ENCODE results near the gene SFT2D3. TPM values are rescaled to one million over a fixed set of nuclear protein-coding genes. Genes with fewer than 3 reads are reported as not detected.
A peak's percentile ranks its signal among the peaks of the same experiment; 100 is the strongest.

SFT2D3 gene
- total RNA-seq, 2 donors from 2014 or later: 5.5 to 10.1 TPM

- H3K27ac Mint-ChIP-seq: no peak within 1 kb of the TSS
- peaks cover 59% of the 10 kb centered on the region for H3K27me3 ChIP-seq (ENCODE audit: control insufficient read depth, insufficient read depth, low read length, poor library complexity, severe bottlenecking)
- WGBS, 2 experiments (ENCODE audit: insufficient coverage in 1 of 2, insufficient read length in 1 of 2): 8 to 13% methylated on average over 8 to 56 of the region's 56 CpGs
- TF ChIP-seq CTCF (conservative IDR thresholded peaks at IDR 0.05): peak; percentile 27
- H3K4me1 Mint-ChIP-seq: peaks cover 5% of the 10 kb centered on the region
- H3K9ac ChIP-seq (ENCODE audit: extremely low read depth, low read length, poor library complexity, severe bottlenecking): no peak within 1 kb of the TSS
- DNase-seq: peak; percentile 82
- H3K27me3 Mint-ChIP-seq (ENCODE audit: insufficient read depth): peaks cover 70% of the 10 kb centered on the region
- H3K36me3 Mint-ChIP-seq (ENCODE audit: low read depth): no peaks in the 10 kb centered on the region
- H3K27ac ChIP-seq (ENCODE audit: low read depth, low read length): no peak within 1 kb of the TSS
- H3K36me3 ChIP-seq (ENCODE audit: control insufficient read depth, insufficient read depth, low read length): no peaks in the 10 kb centered on the region
- H3K9me3 Mint-ChIP-seq: no peaks in the 10 kb centered on the region
- no peaks in the 10 kb centered on the region for H3K9me3 ChIP-seq (ENCODE audit: control insufficient read depth, low read length)
- no peaks in the 10 kb centered on the region for H3K4me1 ChIP-seq (ENCODE audit: control insufficient read depth, insufficient read depth, low read length)
- H3K4me3 Mint-ChIP-seq: peak within 1 kb of the TSS; percentile 63
- H3K4me3 ChIP-seq (ENCODE audit: low read length): peak within 1 kb of the TSS; percentile 75
These were observed 25.7 kb upstream of the SFT2D3 start, which contains the start of gene LIMS2 for GRCh38 chr2:127675331-127676261. Gene LIMS2 (minus strand): TSS chr2:127675530. CDS start chr2:127675024, 506 bp downstream.

- peak; percentile 44 for DNase-seq
- no peaks in the 10 kb centered on the region for H3K36me3 ChIP-seq (ENCODE audit: control insufficient read depth, insufficient read depth, low read length)
- H3K27me3 Mint-ChIP-seq (ENCODE audit: insufficient read depth): peaks cover 66% of the 10 kb centered on the region
- WGBS, 2 experiments (ENCODE audit: insufficient coverage in 1 of 2, insufficient read length in 1 of 2): 89 to 100% methylated on average over 1 to 2 of the region's 2 CpGs
- H3K4me3 ChIP-seq (ENCODE audit: low read length): no peak overlapping the region
- H3K4me1 ChIP-seq (ENCODE audit: control insufficient read depth, insufficient read depth, low read length): no peaks in the 10 kb centered on the region
- no peak for TF ChIP-seq CTCF (conservative IDR thresholded peaks at IDR 0.05)
- peaks cover 59% of the 10 kb centered on the region for H3K27me3 ChIP-seq (ENCODE audit: control insufficient read depth, insufficient read depth, low read length, poor library complexity, severe bottlenecking)
- H3K36me3 Mint-ChIP-seq (ENCODE audit: low read depth): no peaks in the 10 kb centered on the region
- no peak overlapping the region for H3K27ac Mint-ChIP-seq
- no peaks in the 10 kb centered on the region for H3K9me3 ChIP-seq (ENCODE audit: control insufficient read depth, low read length)
- H3K27ac ChIP-seq (ENCODE audit: low read depth, low read length): no peak overlapping the region
- H3K9ac ChIP-seq (ENCODE audit: extremely low read depth, low read length, poor library complexity, severe bottlenecking): no peak overlapping the region
- peaks cover 5% of the 10 kb centered on the region for H3K4me1 Mint-ChIP-seq
- no peak overlapping the region for H3K4me3 Mint-ChIP-seq
- H3K9me3 Mint-ChIP-seq: no peaks in the 10 kb centered on the region
These were observed 24.4 kb upstream of the SFT2D3 start for GRCh38 chr2:127676906-127677305.

GRCh38 chr2:127678531-127678930 lies 22.8 kb upstream of the SFT2D3 start:
- Histone ChIP-seq H3K27ac (ENCODE audit: low read depth, low read length) (no peak overlapping the region), H3K36me3 (ENCODE audit: control insufficient read depth, insufficient read depth, low read length) (no peaks in the 10 kb centered on the region), H3K9ac (ENCODE audit: extremely low read depth, low read length, poor library complexity, severe bottlenecking) (no peak overlapping the region), H3K4me3 (ENCODE audit: low read length) (no peak overlapping the region), H3K9me3 (ENCODE audit: control insufficient read depth, low read length) (no peaks in the 10 kb centered on the region), H3K4me1 (ENCODE audit: control insufficient read depth, insufficient read depth, low read length) (no peaks in the 10 kb centered on the region), H3K27me3 (ENCODE audit: control insufficient read depth, insufficient read depth, low read length, poor library complexity, severe bottlenecking) (peaks cover 47% of the 10 kb centered on the region)
- 88 to 95% methylated on average over 6 to 10 of the region's 10 CpGs for WGBS, 2 experiments (ENCODE audit: insufficient coverage in 1 of 2, insufficient read length in 1 of 2)
- Mint-ChIP-seq H3K36me3 (ENCODE audit: low read depth) (no peaks in the 10 kb centered on the region), H3K27me3 (ENCODE audit: insufficient read depth) (peaks cover 49% of the 10 kb centered on the region), H3K4me3 (no peak overlapping the region), H3K27ac (no peak overlapping the region), H3K9me3 (no peaks in the 10 kb centered on the region), H3K4me1 (peaks cover 5% of the 10 kb centered on the region)
- DNase-seq: peak; percentile 23
- no peak for TF ChIP-seq CTCF (conservative IDR thresholded peaks at IDR 0.05)

All from endodermal cell (in vitro differentiated cells).